WTC11 (cell line): ENCODE data around the gene COL13A1. TPM values are rescaled to one million over a fixed set of nuclear protein-coding genes. Genes with fewer than 3 reads are reported as not detected.

Experiments
- ATAC-seq: fragments of 200-7000 bp; cut with Tn5 transposase; 2 replicates; pipeline ENCODE4 v1.10.0; 2021; ENCODE audit warnings: mild to moderate bottlenecking, moderate library complexity
- CTCF ChIA-PET: fragments of 300-600 bp; sonication (Branson Sonifier 250); formaldehyde crosslinking; loops from one replicate; lab custom pipeline; 2021; ENCODE audit warnings: antibody characterized with exemption; lab: Charles Lee
- POLR2A ChIA-PET: fragments of 350-600 bp; sonication (Branson Sonifier 250); formaldehyde crosslinking; loops from one replicate; lab custom pipeline; 2021; ENCODE audit warnings: antibody characterized with exemption; lab: Charles Lee
- DNase-seq: peaks from one replicate; pipeline ENCODE4 v3.0.0; 2021; ENCODE audit warnings: low spot score
- H3K27ac Mint-ChIP-seq: 2 replicates; pipeline ENCODE4 v1.8.0; 2021; ENCODE audit warnings: mixed read lengths
- H3K27me3 Mint-ChIP-seq: 2 replicates; pipeline ENCODE4 v1.8.0; 2021; ENCODE audit warnings: low read depth, mild to moderate bottlenecking, moderate library complexity, mixed read lengths
- H3K36me3 Mint-ChIP-seq: 2 replicates; pipeline ENCODE4 v1.8.0; 2021; ENCODE audit warnings: mixed read lengths
- H3K4me1 Mint-ChIP-seq: 2 replicates; pipeline ENCODE4 v1.8.0; 2022; ENCODE audit warnings: mixed read lengths
- H3K4me3 Mint-ChIP-seq: 2 replicates; pipeline ENCODE4 v1.8.0; 2021; ENCODE audit warnings: mild to moderate bottlenecking, moderate library complexity, mixed read lengths
- H3K9me3 Mint-ChIP-seq: 2 replicates; pipeline ENCODE4 v1.8.0; 2021; ENCODE audit warnings: mixed read lengths
- AFF4 ChIP-seq: sonication (generic); formaldehyde crosslinking; IDR thresholded peaks from 2 replicates; pipeline ENCODE4 v1.8.1; 2023; ENCODE audit warnings: mild to moderate bottlenecking, missing genetic modification reagents, borderline replicate concordance
- CREM ChIP-seq: sonication (generic); formaldehyde crosslinking; IDR thresholded peaks from 2 replicates; pipeline ENCODE4 v1.8.1; 2022; ENCODE audit warnings: mild to moderate bottlenecking, missing genetic modification reagents, moderate library complexity
- ELF4 ChIP-seq: sonication (generic); formaldehyde crosslinking; IDR thresholded peaks from 2 replicates; pipeline ENCODE4 v1.8.1; 2022; ENCODE audit warnings: low read depth, mild to moderate bottlenecking, moderate library complexity, missing genetic modification reagents
- ETV6 ChIP-seq: sonication (generic); formaldehyde crosslinking; IDR thresholded peaks from 2 replicates; pipeline ENCODE4 v1.8.1; 2022; ENCODE audit warnings: mild to moderate bottlenecking, missing genetic modification reagents
- FOXP4 ChIP-seq: sonication (generic); formaldehyde crosslinking; IDR thresholded peaks from 2 replicates; pipeline ENCODE4 v1.8.0; 2022; ENCODE audit warnings: mild to moderate bottlenecking, missing genetic modification reagents
- GTF2I ChIP-seq: fragments of 250-450 bp; sonication (Bioruptor Pico); conservative IDR thresholded peaks from 2 replicates; pipeline ENCODE4 v1.4.0; 2021; ENCODE audit warnings: mild to moderate bottlenecking
- IRF1 ChIP-seq: sonication (generic); formaldehyde crosslinking; IDR thresholded peaks from 2 replicates; pipeline ENCODE4 v1.8.0; 2023; ENCODE audit warnings: missing genetic modification reagents
- JAZF1 ChIP-seq: fragments of 250-450 bp; sonication (Bioruptor Pico); IDR thresholded peaks from 2 replicates; pipeline ENCODE4 v1.9.0; 2021; ENCODE audit warnings: moderate library complexity, mild to moderate bottlenecking, inconsistent platforms
- NR1H2 ChIP-seq: sonication (generic); formaldehyde crosslinking; IDR thresholded peaks from 2 replicates; pipeline ENCODE4 v1.9.0; 2021; ENCODE audit warnings: mild to moderate bottlenecking, moderate library complexity, missing genetic modification reagents
- USF1 ChIP-seq: sonication (generic); formaldehyde crosslinking; IDR thresholded peaks from 2 replicates; pipeline ENCODE4 v1.8.0; 2022; ENCODE audit warnings: mild to moderate bottlenecking, missing genetic modification reagents
- ZBTB21 ChIP-seq: sonication (generic); formaldehyde crosslinking; IDR thresholded peaks from 2 replicates; pipeline ENCODE4 v1.8.1; 2023; ENCODE audit warnings: mild to moderate bottlenecking, missing genetic modification reagents, borderline replicate concordance
- ZNF232 ChIP-seq: sonication (generic); formaldehyde crosslinking; IDR thresholded peaks from 2 replicates; pipeline ENCODE4 v1.8.0; 2022; ENCODE audit warnings: mild to moderate bottlenecking, missing genetic modification reagents
- ZNF317 ChIP-seq: sonication (generic); formaldehyde crosslinking; IDR thresholded peaks from 2 replicates; pipeline ENCODE4 v1.8.1; 2023; ENCODE audit warnings: low read depth, mild to moderate bottlenecking, moderate library complexity, missing genetic modification reagents, borderline replicate concordance
- total RNA-seq: library from RNA; stranded (reverse); gene quantifications from 3 replicates; pipeline ENCODE4 v1.2.3, GENCODE V29; 2021
- TF ChIP-seq, protein P1 (sequence below): sonication (generic); formaldehyde crosslinking; IDR thresholded peaks from 2 replicates; pipeline ENCODE4 v1.8.1; 2022; ENCODE audit warnings: low read depth, mild to moderate bottlenecking, moderate library complexity, missing genetic modification reagents, borderline replicate concordance
- TF ChIP-seq, protein P2 (sequence below): fragments of 250-450 bp; sonication (Bioruptor Pico); IDR thresholded peaks from 2 replicates; pipeline ENCODE4 v1.8.0; 2021; ENCODE audit warnings: mild to moderate bottlenecking
- TF ChIP-seq, protein P3 (sequence below): sonication (generic); formaldehyde crosslinking; IDR thresholded peaks from 2 replicates; pipeline ENCODE4 v1.8.1; 2022; ENCODE audit warnings: missing genetic modification reagents, borderline replicate concordance
- TF ChIP-seq, protein P4 (sequence below): fragments of 250-450 bp; sonication (Bioruptor Pico); IDR thresholded peaks from 2 replicates; pipeline ENCODE4 v2.1.2; 2022; ENCODE audit warnings: mild to moderate bottlenecking, moderate library complexity
- TF ChIP-seq, protein P5 (sequence below): fragments of 200-600 bp; IDR thresholded peaks from 2 replicates; pipeline ENCODE4 v1.8.0; 2022; ENCODE audit warnings: antibody characterized with exemption

The COL13A1 gene
- total RNA-seq, 1 experiment from 2014 or later = 7.1 TPM

- TF ChIP-seq, protein P1, sequence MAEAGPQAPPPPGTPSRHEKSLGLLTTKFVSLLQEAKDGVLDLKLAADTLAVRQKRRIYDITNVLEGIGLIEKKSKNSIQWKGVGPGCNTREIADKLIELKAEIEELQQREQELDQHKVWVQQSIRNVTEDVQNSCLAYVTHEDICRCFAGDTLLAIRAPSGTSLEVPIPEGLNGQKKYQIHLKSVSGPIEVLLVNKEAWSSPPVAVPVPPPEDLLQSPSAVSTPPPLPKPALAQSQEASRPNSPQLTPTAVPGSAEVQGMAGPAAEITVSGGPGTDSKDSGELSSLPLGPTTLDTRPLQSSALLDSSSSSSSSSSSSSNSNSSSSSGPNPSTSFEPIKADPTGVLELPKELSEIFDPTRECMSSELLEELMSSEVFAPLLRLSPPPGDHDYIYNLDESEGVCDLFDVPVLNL (CRISPR knock-in tag) = no peak
- no peak for TF ChIP-seq USF1 (CRISPR knock-in tag)
- TF ChIP-seq, protein P2, sequence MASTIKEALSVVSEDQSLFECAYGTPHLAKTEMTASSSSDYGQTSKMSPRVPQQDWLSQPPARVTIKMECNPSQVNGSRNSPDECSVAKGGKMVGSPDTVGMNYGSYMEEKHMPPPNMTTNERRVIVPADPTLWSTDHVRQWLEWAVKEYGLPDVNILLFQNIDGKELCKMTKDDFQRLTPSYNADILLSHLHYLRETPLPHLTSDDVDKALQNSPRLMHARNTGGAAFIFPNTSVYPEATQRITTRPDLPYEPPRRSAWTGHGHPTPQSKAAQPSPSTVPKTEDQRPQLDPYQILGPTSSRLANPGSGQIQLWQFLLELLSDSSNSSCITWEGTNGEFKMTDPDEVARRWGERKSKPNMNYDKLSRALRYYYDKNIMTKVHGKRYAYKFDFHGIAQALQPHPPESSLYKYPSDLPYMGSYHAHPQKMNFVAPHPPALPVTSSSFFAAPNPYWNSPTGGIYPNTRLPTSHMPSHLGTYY = no peak
- TF ChIP-seq, protein P3, sequence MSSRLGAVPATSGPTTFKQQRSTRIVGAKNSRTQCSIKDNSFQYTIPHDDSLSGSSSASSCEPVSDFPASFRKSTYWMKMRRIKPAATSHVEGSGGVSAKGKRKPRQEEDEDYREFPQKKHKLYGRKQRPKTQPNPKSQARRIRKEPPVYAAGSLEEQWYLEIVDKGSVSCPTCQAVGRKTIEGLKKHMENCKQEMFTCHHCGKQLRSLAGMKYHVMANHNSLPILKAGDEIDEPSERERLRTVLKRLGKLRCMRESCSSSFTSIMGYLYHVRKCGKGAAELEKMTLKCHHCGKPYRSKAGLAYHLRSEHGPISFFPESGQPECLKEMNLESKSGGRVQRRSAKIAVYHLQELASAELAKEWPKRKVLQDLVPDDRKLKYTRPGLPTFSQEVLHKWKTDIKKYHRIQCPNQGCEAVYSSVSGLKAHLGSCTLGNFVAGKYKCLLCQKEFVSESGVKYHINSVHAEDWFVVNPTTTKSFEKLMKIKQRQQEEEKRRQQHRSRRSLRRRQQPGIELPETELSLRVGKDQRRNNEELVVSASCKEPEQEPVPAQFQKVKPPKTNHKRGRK = no peak
- no peak for TF ChIP-seq ELF4 (CRISPR knock-in tag)
- no peak for TF ChIP-seq NR1H2 (CRISPR knock-in tag)
- TF ChIP-seq, all 79 proteins: peak for 0
Observed at GRCh38 chr10:69780077-69780476, 21.6 kb upstream of the COL13A1 start (continued).

DNA sequence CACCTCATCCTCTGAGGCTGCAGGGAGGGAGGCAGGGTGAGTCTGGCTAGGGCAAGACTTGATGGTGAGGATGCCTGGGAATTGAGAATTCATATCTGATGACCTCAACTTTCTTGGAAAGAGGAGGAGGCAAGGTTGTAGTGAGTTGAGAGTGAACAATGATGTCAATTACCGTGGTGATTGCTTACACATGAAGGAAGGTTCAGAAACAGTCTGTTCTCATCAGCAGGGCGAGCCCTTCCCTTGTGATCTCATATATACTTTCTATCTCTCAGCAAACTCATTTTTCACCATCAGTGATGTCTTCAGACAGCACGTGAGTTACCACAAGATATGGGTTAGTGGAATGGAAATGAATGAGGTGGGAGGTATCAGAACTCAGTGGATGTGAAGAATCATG, 20.1 kb upstream of the COL13A1 start:
- H3K36me3 Mint-ChIP-seq = no peaks in the 10 kb centered on the region
- TF ChIP-seq GTF2I (CRISPR knock-in tag) = no peak
- TF ChIP-seq ETV6 (CRISPR knock-in tag) = no peak
- TF ChIP-seq ZNF317 = no peak
- TF ChIP-seq IRF1 (CRISPR knock-in tag) = no peak
- no peak for TF ChIP-seq CREM (CRISPR knock-in tag)
- H3K27me3 Mint-ChIP-seq = peaks cover 19% of the 10 kb centered on the region
- ChIA-PET CTCF (interaction anchor here (1.1 to 1.2 kb wide), 2 partner anchors 8 to 101 kb away, joined by 3 to 4 read pairs; no protein-coding TSS in a partner anchor), POLR2A (no interaction called here)
- DNase-seq (no peak), ATAC-seq (no peak)
- no peaks in the 10 kb centered on the region for H3K4me1 Mint-ChIP-seq
- H3K9me3 Mint-ChIP-seq = no peaks in the 10 kb centered on the region
- H3K4me3 Mint-ChIP-seq = no peak overlapping the region
- no peak overlapping the region for H3K27ac Mint-ChIP-seq

DNA sequence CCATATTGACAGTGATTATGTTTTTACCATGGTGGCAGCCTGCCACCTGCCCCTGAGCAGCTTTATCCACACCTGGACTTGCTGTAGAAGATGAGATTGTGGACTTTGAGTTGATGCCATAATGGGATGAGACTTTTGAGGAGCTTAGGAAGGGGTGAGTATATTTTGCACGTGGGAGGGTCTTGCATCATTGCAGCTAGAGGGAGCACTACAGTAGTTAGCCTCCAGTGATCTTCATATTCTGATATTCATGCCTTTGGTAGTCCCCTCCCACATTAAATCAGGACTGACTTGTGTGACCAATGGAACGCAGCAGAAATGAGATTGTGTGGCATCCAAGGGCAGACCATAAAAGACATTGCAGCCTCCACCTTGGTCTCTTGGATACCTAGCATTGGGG, 18.2 kb upstream of the COL13A1 start:
- no peak for ATAC-seq
- Mint-ChIP-seq H3K9me3 (no peaks in the 10 kb centered on the region), H3K4me1 (no peaks in the 10 kb centered on the region), H3K4me3 (no peak overlapping the region), H3K36me3 (no peaks in the 10 kb centered on the region), H3K27ac (no peak overlapping the region), H3K27me3 (peaks cover 19% of the 10 kb centered on the region)
- DNase-seq = no peak
- POLR2A ChIA-PET = no interaction called here
- CTCF ChIA-PET = interaction anchor here (0.6 to 1.4 kb wide), 11 partner anchors 9 to 176 kb away, joined by 3 to 8 read pairs (median 4); no protein-coding TSS in a partner anchor
- TF ChIP-seq FOXP4 (no peak), ZBTB21 (no peak), JAZF1 (CRISPR knock-in tag) (no peak), AFF4 (no peak), CREM (CRISPR knock-in tag) (no peak), ZNF232 (CRISPR knock-in tag) (no peak)
- TF ChIP-seq, protein P4, sequence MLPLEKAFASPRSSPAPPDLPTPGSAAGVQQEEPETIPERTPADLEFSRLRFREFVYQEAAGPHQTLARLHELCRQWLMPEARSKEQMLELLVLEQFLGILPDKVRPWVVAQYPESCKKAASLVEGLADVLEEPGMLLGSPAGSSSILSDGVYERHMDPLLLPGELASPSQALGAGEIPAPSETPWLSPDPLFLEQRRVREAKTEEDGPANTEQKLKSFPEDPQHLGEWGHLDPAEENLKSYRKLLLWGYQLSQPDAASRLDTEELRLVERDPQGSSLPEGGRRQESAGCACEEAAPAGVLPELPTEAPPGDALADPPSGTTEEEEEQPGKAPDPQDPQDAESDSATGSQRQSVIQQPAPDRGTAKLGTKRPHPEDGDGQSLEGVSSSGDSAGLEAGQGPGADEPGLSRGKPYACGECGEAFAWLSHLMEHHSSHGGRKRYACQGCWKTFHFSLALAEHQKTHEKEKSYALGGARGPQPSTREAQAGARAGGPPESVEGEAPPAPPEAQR (CRISPR knock-in tag) = no peak
- TF ChIP-seq, protein P5, sequence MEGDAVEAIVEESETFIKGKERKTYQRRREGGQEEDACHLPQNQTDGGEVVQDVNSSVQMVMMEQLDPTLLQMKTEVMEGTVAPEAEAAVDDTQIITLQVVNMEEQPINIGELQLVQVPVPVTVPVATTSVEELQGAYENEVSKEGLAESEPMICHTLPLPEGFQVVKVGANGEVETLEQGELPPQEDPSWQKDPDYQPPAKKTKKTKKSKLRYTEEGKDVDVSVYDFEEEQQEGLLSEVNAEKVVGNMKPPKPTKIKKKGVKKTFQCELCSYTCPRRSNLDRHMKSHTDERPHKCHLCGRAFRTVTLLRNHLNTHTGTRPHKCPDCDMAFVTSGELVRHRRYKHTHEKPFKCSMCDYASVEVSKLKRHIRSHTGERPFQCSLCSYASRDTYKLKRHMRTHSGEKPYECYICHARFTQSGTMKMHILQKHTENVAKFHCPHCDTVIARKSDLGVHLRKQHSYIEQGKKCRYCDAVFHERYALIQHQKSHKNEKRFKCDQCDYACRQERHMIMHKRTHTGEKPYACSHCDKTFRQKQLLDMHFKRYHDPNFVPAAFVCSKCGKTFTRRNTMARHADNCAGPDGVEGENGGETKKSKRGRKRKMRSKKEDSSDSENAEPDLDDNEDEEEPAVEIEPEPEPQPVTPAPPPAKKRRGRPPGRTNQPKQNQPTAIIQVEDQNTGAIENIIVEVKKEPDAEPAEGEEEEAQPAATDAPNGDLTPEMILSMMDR = no peak
